UCSD-AML1 (cell line): ENCODE results near the gene LHFPL3.
"Not testable (repeated sequence)": the region's sequence is repeated elsewhere in the genome, so short reads cannot be mapped to it uniquely, and the experiment has no call there.

ENCODE experiments used
- DNase-seq: peaks from one replicate; lab custom pipeline; 2025; ENCODE audit not compliant: unreplicated experiment; lab: John Stamatoyannopoulos, UW

The LHFPL3 gene

DNA sequence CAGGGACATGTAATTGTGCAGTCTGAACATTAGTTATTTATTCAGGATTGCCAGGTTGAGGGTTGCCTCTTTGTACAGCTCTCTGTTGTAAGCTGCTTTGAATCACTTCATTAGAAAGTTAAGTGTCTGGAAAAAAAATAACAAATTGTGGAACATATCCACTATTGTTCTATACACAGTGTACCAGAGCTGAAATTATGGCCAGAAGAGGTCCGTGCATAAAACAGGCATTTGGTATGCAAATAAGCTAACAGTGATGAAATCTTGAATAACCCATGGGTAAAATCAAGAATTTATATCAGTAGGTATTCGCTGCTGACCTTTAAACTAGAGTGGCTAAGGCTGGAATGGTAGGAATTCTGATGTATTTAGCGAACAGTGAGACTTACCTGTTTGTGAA lies 152.1 kb downstream of the LHFPL3 start:
- no peak for DNase-seq

DNA sequence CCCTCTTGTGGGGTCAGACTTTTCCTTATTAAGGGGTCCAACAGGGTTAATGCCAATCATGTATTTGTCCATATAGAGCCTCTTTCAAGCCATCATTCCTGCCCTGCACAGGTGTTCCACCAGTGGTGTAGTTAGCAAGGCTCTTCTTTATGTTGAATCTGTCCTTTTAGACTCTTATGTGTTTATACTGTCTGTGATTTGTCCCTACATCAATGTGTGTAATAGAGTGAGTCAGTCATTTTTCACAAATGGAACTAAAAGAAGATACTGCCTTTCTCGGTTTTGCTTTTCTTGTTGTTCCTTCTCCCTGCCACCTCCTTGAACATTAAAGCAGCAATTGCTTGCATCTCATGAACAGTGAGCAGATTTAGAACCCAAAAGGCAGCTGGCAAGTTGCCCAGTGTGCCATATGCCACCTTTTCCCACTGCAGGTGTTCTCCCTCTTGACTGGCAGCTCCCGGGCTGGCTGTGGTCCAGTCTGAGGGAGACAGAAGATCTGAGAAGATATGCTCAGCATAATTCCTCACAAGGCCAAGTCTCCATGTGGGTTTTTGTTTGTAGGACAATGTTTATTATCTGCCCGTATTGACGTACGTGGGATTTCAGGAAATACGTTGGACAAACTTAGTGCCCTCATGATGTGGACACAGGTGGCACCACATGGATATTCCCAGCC lies 154.1 kb downstream of the LHFPL3 start:
- no peak for DNase-seq

DNA sequence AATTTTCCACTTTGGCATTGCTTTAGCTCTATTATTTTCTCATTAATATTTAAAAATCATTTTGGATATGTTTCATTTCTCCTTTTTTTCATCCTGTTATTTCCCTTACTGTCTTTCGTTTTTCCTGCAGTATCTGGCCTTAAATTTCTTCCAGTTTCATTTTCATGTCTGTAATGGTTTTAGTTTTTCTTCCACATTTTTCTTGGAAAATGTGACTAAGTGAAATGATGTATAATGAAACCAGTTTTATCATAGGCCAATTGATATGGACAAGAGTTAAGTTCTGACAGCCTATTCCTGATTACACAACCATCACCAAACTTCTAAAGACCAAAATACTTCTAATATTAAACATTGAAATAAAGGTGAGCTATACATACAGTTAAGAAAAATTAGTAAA lies 158.5 kb downstream of the LHFPL3 start:
- no peak for DNase-seq

DNA sequence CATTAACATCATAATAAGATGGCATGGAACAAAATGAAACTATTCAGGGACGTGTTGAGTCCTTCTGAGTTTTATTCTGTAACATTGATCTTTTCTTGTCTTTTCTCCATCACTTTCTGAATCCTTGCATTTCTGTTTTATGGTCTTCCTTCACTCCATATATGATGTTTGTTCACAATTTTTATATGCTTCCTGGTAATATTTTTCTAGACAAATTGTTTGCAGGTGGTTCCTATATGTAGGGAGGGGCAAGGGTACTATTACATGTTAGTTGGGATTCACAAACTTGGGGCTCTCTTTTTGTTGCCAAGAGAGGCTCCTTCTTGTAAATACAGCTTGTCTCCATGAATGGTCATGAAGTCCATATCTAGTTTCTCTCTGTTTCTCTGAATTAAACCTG lies 159.2 kb downstream of the LHFPL3 start:
- DNase-seq: no peak

DNA sequence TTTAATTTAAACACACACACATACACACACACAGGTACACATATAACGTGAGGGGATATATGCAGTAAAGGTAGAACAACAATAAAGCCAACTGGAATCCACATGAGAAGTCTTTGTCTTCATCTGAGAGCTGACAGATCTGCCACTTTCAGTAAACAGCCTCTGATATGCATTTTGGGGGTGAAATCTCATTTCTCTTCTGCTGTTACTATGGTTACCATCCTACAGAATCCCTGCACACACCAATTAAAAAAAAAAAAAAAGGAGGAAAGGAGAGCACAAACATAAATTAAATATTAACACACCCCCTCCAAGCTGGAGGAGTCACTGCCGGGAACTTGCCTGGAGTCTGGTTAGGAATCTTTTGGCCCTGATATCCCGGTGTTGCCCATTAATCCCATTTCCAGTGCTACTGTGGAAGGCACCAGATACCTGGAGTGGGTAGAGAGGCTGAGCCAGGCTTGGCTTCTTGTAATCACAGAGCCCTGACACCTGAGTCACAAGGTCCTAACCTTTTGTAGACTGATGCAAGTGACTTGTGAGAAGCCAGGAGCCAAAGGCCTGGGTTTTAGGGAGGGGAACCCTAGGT lies 169.1 kb downstream of the LHFPL3 start:
- no peak for DNase-seq

DNA sequence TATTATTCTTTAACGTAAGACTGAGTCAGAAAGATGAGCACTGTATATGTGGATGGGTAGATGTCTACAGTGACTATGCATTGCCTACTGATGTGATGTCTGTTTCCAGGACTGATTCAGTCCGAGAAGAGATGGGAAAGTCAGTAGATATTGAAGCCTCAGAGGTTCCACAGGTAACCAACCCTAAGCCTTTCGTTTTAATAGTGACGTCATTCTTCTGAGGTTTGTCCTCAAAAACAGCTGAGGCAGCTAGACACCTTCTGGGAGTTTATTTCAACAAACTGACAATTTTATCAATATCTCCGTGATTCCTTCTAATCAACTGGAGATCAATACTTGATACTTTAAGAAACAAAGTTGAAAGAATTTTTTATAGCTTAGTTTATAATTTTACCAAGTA lies 171.6 kb downstream of the LHFPL3 start:
- no peak for DNase-seq

DNA sequence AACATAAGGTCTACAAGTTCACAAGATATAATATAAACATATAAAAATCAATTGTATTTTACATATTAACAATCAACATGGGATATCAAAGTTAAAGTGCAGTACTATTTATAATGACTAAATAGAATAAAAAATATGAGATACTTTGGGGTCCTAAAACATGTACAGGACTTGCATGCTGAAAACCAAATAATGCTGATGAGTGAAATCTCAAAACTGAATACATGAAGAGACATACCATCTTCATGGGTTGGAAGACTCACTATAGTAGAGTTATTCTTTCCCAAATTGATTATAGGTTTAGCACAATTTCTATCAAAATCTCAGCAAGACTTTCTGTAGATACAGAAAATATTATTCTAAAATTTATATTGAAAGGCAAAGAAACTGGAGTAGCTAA lies 181.5 kb downstream of the LHFPL3 start:
- DNase-seq: no peak

DNA sequence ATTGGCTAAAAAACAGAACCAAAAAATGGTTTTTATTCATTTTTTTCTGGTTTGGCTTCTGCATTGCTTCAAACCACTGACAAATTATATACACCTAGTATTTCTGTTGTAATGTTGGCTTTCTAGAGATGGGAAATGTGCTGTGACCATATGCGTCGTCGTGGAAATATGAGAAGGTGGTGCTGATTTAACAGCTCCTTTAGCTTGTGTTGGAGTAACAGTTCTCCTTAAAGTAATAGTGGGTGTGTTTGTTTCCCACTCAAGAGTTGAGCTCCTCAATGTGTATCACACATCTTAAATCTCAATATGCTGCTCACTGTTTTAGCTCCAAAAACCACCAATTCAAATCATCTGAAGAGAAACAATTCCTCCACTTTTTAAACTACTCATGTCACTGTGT lies 196.4 kb downstream of the LHFPL3 start:
- DNase-seq: no peak

DNA sequence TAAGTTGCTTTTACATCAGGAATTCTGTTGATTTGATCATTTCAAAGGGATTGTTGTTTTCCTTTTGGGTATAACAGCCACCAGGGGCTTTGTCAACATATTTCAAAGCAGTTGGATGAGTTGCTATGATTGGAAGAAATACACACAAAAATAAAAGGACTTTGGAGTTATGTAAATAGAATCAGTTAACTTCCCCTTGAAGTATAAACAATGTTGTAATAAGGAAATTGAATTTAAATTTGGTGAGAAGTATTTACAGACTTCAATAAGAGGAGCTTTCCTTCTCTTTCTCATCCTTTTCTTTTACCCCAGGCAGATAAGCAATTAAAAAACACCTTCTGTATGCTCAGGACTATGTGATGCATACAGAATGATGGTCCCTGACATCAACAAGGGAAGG lies 199.7 kb downstream of the LHFPL3 start:
- DNase-seq: no peak

DNA sequence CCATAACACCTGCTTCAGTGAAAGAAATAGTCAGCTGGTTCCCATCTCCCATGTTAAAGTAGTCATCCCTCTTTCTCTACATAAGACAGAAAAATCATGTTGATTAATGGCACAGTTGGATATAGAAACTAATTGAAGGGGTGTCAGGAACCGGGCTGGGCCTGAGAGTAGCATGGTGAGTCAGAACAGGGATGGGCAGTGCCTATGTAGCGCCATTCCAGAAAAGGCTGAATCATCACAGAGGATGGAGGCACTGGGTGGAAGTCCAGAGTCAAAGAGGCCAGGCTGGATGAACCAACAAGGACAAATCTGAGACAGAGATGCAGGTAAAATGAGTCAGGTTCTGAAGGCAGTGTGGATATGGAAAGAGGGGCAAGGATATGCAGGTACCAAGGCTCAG lies 201.2 kb downstream of the LHFPL3 start:
- DNase-seq: no peak

DNA sequence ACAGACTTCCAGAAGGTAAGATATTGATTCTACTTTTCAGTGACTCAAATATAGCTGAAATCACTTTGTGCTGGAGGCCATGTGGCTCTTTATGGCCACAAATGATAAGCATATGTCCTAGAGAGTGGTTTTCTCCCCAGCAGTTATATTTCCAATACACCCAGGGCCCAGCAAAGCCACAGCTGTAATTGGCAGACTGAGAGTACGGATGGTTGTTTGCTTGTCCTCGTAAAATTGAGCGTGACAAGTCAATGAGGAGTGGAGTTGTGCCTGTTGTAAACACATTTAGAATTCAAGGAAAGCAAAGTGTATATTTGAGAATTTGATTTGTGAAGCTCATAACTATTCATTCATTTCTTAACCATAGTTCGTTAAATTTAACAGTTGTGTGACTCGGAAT lies 201.8 kb downstream of the LHFPL3 start:
- no peak for DNase-seq

DNA sequence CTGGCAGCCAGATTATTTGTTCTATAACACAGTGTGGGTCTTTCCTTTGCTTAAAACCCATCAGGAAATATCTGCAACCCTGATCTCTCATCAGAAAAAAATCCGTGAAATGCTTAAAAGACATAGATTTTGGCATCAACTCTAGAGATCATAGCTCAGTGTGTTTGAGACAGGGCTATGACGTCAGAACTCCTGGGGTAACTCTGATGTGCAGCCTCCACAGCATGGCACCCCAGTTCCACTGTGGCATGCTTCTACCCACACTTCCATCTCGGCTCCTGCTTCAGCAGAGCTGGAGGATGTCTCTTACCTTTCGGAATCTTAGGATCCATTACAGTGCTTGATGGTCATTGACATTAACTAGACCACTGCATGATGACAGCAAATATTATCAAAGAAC lies 205.7 kb downstream of the LHFPL3 start:
- DNase-seq: no peak

DNA sequence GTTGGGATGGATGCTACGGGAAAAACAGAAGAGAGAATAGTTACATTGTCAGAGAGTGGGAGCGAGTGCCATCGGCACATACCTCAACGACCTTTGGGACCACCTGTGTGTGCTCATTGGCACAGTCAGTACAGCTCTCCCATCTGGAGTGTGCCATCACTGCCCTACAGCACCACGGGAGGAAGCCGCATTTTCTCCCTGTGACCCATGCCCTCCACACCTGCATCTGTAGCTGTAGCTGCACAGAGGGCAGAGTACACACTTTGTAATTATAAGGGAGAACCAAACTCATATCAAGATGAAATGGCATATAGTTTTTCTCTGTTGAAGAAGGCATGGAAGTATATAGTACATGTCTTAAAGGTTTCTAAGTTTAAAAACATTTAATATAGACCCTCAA lies 207.4 kb downstream of the LHFPL3 start:
- no peak for DNase-seq

DNA sequence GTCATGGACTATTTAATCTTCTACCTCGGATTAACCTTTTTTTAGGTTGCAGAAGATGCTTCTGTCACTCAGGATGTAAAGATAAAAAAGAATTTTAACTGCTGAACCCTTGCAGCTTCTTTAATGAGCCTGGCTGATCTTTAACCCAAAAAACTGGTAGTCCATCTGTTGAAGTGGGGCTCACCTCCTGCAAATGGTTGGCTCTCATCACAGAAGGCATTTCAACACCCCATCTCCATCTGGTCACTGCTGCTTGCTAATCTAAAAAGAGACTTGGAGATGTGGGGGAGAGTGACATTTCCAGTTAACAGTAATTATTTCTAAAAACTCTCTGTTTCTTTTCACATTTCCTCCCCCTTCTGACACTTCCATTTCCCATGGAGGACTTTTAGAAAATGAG lies 208.6 kb downstream of the LHFPL3 start:
- no peak for DNase-seq

DNA sequence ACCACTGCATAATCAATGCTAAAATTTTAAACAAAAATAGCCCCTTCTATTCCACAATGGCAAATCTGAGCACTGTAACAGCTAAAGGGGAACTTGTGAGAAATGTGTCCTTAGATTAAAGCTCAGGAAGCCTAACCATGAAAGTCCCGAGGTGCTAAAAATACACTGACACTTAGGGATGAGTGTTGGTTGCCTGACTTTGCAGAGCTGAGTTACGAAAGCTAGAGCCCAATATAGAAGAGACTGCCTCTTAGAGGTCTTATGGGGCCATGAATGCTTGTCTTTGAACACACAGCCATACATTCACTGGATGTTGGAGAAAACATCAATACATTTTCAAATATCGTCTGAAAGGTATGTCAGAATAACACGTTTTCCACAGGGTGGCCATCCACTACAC lies 209.7 kb downstream of the LHFPL3 start:
- DNase-seq: no peak

DNA sequence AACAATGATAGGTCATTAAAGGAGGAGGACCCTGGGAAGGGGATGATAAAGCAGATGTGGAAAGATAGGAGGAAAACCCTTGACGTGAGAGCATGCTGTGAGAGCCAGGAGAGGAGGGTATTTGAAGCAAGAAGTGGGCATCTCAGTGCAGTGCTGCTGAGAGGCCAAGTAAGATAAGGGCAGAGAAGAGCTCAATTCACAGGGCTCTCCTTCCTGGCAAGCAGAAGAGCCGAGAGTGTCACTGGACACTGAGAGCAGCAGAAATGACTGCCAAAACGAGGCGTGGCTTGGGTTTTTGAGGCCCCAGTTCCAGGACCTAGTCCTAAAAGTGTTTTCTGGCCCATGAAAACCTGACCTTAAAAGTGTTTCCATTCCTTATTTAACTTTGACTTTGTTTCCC lies 213.5 kb downstream of the LHFPL3 start:
- no peak for DNase-seq

DNA sequence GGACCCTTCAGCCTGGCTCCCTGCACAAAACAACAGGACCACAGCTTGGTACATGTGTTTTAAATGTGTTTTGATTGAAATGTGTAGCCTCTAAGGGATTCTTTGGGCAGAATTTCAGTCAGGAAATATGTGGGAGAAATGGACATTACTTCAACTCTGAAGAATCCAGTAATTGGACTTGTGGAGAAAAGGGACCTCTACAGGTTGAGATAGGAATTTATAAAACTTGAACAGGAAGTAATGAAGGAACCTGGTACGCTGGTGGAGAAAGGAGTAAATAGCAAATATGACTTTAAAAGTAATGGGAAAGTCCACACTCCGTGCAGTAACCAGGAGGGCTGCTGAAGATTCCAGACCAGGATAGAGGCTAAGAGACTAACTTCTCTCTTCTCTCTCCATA lies 220.5 kb downstream of the LHFPL3 start:
- DNase-seq: no peak

DNA sequence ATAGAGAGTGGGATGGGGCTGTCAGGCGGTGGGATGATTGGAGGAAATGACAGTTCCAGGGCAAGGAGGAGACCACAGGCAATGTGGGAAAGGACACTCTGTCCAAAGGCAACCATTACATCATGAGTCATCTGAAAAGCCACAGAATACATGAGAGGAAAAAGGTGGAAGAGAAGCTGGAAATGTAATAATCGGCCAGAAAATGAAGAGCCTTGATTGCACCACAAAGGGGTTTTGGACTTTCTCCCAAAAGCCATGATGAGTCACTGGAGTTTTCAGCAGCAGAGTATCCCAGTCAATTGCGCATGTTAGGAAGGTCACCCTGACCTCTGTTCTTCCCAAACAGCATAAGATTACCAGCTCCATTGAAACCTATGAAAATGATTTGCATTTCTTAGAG lies 222.0 kb downstream of the LHFPL3 start:
- no peak for DNase-seq

DNA sequence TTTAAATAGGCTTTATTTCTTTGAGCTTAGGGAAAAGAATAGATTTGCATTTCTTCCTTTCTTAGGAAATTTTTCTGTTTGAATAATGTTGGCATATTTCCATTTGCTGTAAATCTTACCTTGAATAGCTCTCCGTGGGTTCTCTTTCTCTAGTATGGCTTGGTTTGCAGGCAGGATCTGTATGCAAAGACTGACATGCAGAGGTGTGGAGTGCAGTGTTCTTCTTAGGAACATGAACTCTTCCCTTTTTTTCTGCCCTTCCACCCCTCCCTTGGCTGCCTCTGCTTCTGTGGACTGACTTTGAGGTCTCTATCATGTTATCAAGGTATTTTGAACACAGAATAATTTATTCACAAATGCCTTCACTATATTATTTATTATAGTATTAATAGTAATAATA lies 222.8 kb downstream of the LHFPL3 start:
- no peak for DNase-seq

DNA sequence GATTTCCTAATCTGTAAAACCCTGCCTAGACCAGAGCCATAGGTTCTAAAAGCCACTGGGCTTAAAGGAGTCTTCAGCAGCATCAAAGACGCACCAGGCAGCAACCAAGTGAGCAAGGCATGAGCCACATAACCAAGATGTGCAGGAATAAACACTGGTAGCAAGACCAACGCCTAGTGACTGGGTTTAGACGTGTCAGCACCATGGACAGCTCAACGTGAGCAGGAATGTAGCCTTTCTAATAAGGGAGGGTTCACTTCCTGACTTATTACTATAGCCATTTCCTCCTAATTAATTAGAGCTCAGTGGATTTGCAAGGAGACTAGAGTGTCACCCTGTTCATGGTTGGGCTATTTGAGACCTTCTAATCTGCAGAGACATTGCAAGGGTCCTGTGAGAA lies 223.7 kb downstream of the LHFPL3 start:
- DNase-seq: peak; percentile 13

DNA sequence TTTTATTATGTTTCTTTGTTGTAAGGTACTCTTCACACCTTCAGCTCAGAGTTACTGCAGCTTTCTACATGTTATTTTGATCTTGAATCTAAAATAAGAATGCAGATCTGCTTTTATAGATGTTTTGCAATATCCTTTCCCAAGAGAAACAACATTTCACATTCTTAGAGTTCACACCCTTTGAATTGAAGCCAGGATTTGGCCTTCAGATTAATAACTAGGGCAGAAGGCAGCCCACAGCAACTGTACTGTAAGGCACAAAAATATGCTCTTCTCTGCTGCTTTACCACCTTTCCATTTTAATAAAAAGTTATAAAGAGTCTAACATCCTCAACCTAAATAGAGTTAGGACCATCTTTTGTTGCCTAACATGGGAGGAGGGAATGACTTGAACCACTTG lies 224.7 kb downstream of the LHFPL3 start:
- no peak for DNase-seq

DNA sequence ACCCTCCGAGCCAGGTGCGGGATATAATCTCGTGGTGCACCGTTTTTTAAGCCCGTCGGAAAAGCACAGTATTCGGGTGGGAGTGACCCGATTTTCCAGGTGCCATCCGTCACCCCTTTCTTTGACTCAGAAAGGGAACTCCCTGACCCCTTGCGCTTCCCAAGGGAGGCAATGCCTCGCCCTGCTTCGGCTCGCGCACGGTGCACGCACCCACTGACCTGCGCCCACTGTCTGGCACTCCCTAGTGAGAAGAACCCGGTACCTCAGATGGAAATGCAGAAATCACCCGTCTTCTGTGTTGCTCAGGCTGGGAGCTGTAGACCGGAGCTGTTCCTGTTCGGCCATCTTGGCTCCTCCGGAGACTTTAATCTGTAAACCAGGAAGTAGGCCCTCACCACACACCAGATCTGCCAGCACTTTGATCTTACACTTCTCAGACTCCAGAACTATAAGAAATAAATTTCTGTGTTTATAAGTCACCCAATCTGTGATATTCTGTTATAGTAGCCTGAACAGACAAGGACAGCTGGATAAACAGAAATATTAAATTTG lies 235.0 kb downstream of the LHFPL3 start:
- DNase-seq: not testable (repeated sequence)

DNA sequence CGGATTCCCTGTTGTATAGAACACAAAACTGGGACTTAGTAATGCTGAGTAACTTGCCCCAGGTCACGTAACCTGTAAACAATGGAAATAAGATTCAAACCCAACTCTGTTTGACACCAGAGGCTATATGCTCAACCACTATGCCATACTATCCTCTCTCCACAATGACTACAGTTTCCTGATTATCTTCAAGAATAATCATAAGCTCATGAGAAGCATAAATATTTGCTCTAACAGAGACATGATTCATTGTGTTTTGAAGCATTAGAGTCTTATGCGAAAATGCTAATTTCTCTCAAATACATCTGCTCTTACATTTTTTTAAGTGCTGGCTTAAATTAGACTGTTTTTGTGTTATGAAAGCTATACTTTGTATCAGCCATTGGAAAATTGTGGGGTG lies 241.3 kb downstream of the LHFPL3 start:
- DNase-seq: no peak
